Endothelial cell of umbilical vein (primary cell): ENCODE data around the gene MEIG1. TPM values are rescaled to one million over a fixed set of nuclear protein-coding genes. Genes with fewer than 3 reads are reported as not detected.
"Not testable (repeated sequence)": the region's sequence is repeated elsewhere in the genome, so short reads cannot be mapped to it uniquely, and the experiment has no call there.

ENCODE experiments used
- BruUV-seq: library from RNA; stranded (reverse); fragments of 400-500 nt; replicated peaks from 2 replicates; lab custom pipeline; 2021; lab: Mats Ljungman, UMichigan
- CTCF ChIA-PET: fragments of 300-600, 350-600 bp; sonication (Branson Sonifier 250); formaldehyde crosslinking; loops from one replicate; lab custom pipeline; 2021; ENCODE audit warnings: antibody characterized with exemption, inconsistent platforms; lab: Charles Lee
- POLR2A ChIA-PET: fragments of 300-600, 350-600 bp; sonication (Branson Sonifier 250); formaldehyde crosslinking; loops from one replicate; lab custom pipeline; 2021; ENCODE audit warnings: antibody characterized with exemption, inconsistent platforms; lab: Charles Lee
- DNase-seq: peaks from one replicate; pipeline ENCODE4 v3.0.0-alpha.2; 2011; ENCODE audit warnings: low read depth, low spot score
- FAIRE-seq: peaks from 2 replicates; lab custom pipeline; 2011; peaks lifted over from hg19 to GRCh38; lab: Jason Lieb, UNC
- H2AFZ ChIP-seq: 2 replicates; pipeline ENCODE4 v1.6.0; 2012; ENCODE audit warnings: low read depth, low read length, control low read depth, inconsistent platforms
- H3K27ac ChIP-seq: 2 replicates; pipeline ENCODE4 v1.5.1; 2011; ENCODE audit warnings: low read depth, mild to moderate bottlenecking, control low read depth, low read length, moderate library complexity; ENCODE audit not compliant: insufficient read depth
- H3K27me3 ChIP-seq, 2 experiments: 2 replicates each; pipeline versions ENCODE4 v1.6.0 to v1.6.1; 2011; ENCODE audit warnings: low read length in 2 of 2, mixed read lengths in 1 of 2; ENCODE audit not compliant: control insufficient read depth in 2 of 2, insufficient read depth in 2 of 2
- H3K36me3 ChIP-seq, 2 experiments: 2 replicates in 1 of 2; 3 replicates in 1 of 2; pipeline ENCODE4 v1.5.1; 2011; ENCODE audit warnings: low read length in 2 of 2, mild to moderate bottlenecking in 1 of 2, moderate library complexity in 1 of 2; ENCODE audit not compliant: control insufficient read depth in 2 of 2, insufficient read depth in 2 of 2; ENCODE audit errors: extremely low read depth in 1 of 2
- H3K4me1 ChIP-seq: 3 replicates; pipeline ENCODE4 v1.5.1; 2011; ENCODE audit warnings: mild to moderate bottlenecking, low read length; ENCODE audit not compliant: control insufficient read depth, insufficient read depth; ENCODE audit errors: extremely low read depth
- H3K4me2 ChIP-seq: 2 replicates; pipeline ENCODE4 v1.6.1; 2011; ENCODE audit warnings: low read length, control low read depth, mixed read lengths; ENCODE audit not compliant: insufficient read depth
- H3K4me3 ChIP-seq, 3 experiments: fragments of 200-600 bp in 1 of 3; sonication (generic), shearing (Covaris generic) in 1 of 3; replicated peaks in 1 of 3; 2 replicates each; pipeline ENCODE4 v1.5.1; 2011 to 2016; ENCODE audit warnings: control low read depth in 3 of 3, low read length in 3 of 3, mild to moderate bottlenecking in 2 of 3, inconsistent platforms in 1 of 3, low read depth in 1 of 3, moderate library complexity in 1 of 3; ENCODE audit not compliant: insufficient read depth in 1 of 3
- H3K79me2 ChIP-seq: 2 replicates; pipeline ENCODE4 v1.6.0; 2012; ENCODE audit warnings: low read length, inconsistent platforms; ENCODE audit not compliant: control insufficient read depth, insufficient read depth
- H3K9ac ChIP-seq: replicated peaks from 2 replicates; pipeline ENCODE3; 2011; ENCODE audit warnings: low read length, control low read depth; ENCODE audit not compliant: insufficient read depth; ENCODE audit errors: extremely low read depth
- H3K9me1 ChIP-seq: replicated peaks from 3 replicates; pipeline ENCODE4 v1.6.0; 2011; ENCODE audit warnings: mild to moderate bottlenecking, low read length; ENCODE audit not compliant: control insufficient read depth, insufficient read depth; ENCODE audit errors: extremely low read depth
- H3K9me3 ChIP-seq: replicated peaks from 2 replicates; pipeline ENCODE4 v1.5.1; 2012; ENCODE audit warnings: low read length, inconsistent platforms; ENCODE audit not compliant: control insufficient read depth, insufficient read depth
- H4K20me1 ChIP-seq: replicated peaks from 2 replicates; pipeline ENCODE3; 2011; ENCODE audit warnings: mild to moderate bottlenecking, low read length; ENCODE audit not compliant: control insufficient read depth, insufficient read depth; ENCODE audit errors: extremely low read depth
- EZH2 ChIP-seq: IDR thresholded peaks from 2 replicates; pipeline ENCODE4 v1.6.1; 2012; ENCODE audit warnings: borderline replicate concordance, low read depth, mild to moderate bottlenecking, moderate library complexity, low read length, inconsistent platforms; ENCODE audit not compliant: severe bottlenecking
- FOS ChIP-seq: IDR thresholded peaks from 2 replicates; pipeline ENCODE4 v1.6.1; 2011; ENCODE audit warnings: mild to moderate bottlenecking, low read length, moderate library complexity, borderline replicate concordance; ENCODE audit not compliant: insufficient read depth
- GATA2 ChIP-seq: IDR thresholded peaks from 2 replicates; pipeline ENCODE4 v1.7.0; 2011; ENCODE audit warnings: low read depth, mild to moderate bottlenecking, moderate library complexity, mixed read lengths, low read length; ENCODE audit not compliant: insufficient read length, insufficient read depth
- JUN ChIP-seq: IDR thresholded peaks from 2 replicates; pipeline ENCODE4 v1.6.1; 2011; ENCODE audit warnings: borderline replicate concordance, low read depth; ENCODE audit not compliant: insufficient read length, insufficient read depth
- MAX ChIP-seq: IDR thresholded peaks from 2 replicates; pipeline ENCODE4 v1.6.1; 2011; ENCODE audit not compliant: insufficient read depth, insufficient read length
- MYC ChIP-seq: IDR thresholded peaks from one replicate; pipeline ENCODE4 v1.6.1; 2011; ENCODE audit warnings: mild to moderate bottlenecking, low read depth, low read length
- POLR2A ChIP-seq: IDR thresholded peaks from 2 replicates; pipeline ENCODE4 v1.6.1; 2012; ENCODE audit warnings: low read depth, mild to moderate bottlenecking, control low read depth, low read length
- POLR2AphosphoS5 ChIP-seq: IDR thresholded peaks from 2 replicates; pipeline ENCODE4 v1.6.1; 2012; ENCODE audit warnings: low read depth, mild to moderate bottlenecking, control low read depth, low read length, moderate library complexity; ENCODE audit not compliant: insufficient read depth
- dilution Hi-C: fragments of 300-500 bp; cut with MboI; formaldehyde crosslinking; loops from one replicate; pipeline ENCODE4 v1.15.0; 2019; ENCODE audit warnings: low sequenced_read_pairs; ENCODE audit not compliant: extremely low pct_ligation_motif_present
- intact Hi-C: fragments of 100-400 bp; cut with micrococcal nuclease; formaldehyde crosslinking; loops from one replicate; pipeline ENCODE4 v1.10.0; 2022
- polyA plus RNA-seq, 4 experiments: library from polyadenylated mRNA; depleted of rRNA in 3 of 4; stranded (reverse) in 3 of 4; unstranded in 1 of 4; fragments of >200 nt; gene quantifications; 2 replicates each; pipeline versions ENCODE4 v1.2.1 to v1.2.3, GENCODE V29; 2011 to 2012; ENCODE audit warnings: missing spikeins in 1 of 4
- total RNA-seq: library from RNA; stranded (reverse); gene quantifications from 2 replicates; pipeline ENCODE4 v1.2.3, GENCODE V29; 2021
- TF ChIP-seq, protein P1 (sequence below), 2 donors: IDR thresholded peaks; 1 replicate in 1 of 2; 2 replicates in 1 of 2; pipeline ENCODE4 v1.5.1; 2011; ENCODE audit warnings: low read length in 2 of 2, mild to moderate bottlenecking in 2 of 2, moderate library complexity in 2 of 2, control low read depth in 1 of 2, inconsistent platforms in 1 of 2, low read depth in 1 of 2; ENCODE audit not compliant: insufficient read depth in 1 of 2; ENCODE audit errors: extremely low read depth in 1 of 2

MEIG1 gene
- total and polyA plus RNA-seq, 2 donors (not counting 3 experiments of a cell fraction or from before 2014, with no cell fraction given): 0.23 TPM; not detected in 1

DNA sequence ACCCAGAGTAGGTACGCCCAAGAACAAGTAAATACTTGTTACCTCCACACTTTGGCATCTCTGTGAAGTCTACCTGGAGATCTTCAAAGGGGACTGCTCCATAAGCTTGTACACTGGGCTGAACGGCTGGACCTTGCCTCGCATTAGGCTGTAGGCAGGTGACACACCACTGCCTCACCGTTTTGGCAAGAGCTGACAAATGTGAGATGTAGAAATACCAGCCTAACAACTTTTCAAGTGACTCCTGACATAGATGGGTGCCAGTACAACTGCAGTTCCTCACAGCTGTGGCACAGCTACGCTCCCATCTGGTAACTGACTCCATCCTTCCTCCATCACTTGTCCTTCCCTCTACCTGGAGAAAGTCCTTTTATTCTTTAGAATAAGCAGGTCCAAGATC, 54.3 kb downstream of the MEIG1 start:
- H3K4me2 ChIP-seq, H3K27me3 ChIP-seq, H3K9me1 ChIP-seq, H4K20me1 ChIP-seq, H3K9me3 ChIP-seq, H3K4me3 ChIP-seq, H2AFZ ChIP-seq, DNase-seq, FAIRE-seq, H3K36me3 ChIP-seq, H3K79me2 ChIP-seq, H3K9ac ChIP-seq, BruUV-seq, H3K27ac ChIP-seq, dilution Hi-C loops, POLR2A ChIA-PET, intact Hi-C loops, CTCF ChIA-PET, H3K4me1 ChIP-seq: not testable (repeated sequence)

DNA sequence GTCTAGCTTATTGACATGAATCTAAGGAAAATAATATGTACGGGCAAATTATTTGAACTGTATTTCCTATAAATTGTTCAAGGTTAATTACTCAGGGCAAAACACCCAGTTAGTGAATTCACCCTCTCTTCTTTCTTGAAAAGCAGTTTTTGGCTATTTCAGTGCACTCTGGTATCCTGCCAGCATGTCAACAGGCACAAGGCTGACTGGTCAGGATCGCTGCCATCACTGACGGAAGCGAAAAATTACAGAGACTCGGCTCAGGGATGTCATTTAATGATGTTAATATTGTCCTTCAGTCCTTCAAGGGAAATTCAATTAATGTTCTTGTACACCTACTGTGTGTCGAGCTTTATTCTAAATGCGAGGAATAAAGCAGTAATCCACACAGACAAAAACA, 56.3 kb downstream of the MEIG1 start:
- Histone ChIP-seq H3K9ac (no peak overlapping the region), H3K4me2 (no peak overlapping the region), H3K4me1 (no peaks in the 10 kb centered on the region), H3K27ac (no peak overlapping the region), H3K4me3 (no peak overlapping the region), H3K9me3 (no peaks in the 10 kb centered on the region), H3K79me2 (no peaks in the 10 kb centered on the region), H3K36me3 (no peaks in the 10 kb centered on the region), H4K20me1 (no peaks in the 10 kb centered on the region), H3K27me3 (no peaks in the 10 kb centered on the region), H3K9me1 (no peaks in the 10 kb centered on the region), H2AFZ (no peak overlapping the region)
- TF ChIP-seq POLR2AphosphoS5 (no peak), GATA2 (no peak), POLR2A (no peak), MAX (no peak), JUN (no peak), FOS (no peak), MYC (no peak), EZH2 (no peak)
- TF ChIP-seq, protein P1, sequence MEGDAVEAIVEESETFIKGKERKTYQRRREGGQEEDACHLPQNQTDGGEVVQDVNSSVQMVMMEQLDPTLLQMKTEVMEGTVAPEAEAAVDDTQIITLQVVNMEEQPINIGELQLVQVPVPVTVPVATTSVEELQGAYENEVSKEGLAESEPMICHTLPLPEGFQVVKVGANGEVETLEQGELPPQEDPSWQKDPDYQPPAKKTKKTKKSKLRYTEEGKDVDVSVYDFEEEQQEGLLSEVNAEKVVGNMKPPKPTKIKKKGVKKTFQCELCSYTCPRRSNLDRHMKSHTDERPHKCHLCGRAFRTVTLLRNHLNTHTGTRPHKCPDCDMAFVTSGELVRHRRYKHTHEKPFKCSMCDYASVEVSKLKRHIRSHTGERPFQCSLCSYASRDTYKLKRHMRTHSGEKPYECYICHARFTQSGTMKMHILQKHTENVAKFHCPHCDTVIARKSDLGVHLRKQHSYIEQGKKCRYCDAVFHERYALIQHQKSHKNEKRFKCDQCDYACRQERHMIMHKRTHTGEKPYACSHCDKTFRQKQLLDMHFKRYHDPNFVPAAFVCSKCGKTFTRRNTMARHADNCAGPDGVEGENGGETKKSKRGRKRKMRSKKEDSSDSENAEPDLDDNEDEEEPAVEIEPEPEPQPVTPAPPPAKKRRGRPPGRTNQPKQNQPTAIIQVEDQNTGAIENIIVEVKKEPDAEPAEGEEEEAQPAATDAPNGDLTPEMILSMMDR (IDR thresholded peaks at IDR 0.05; ENCODE audit: extremely low read depth in 1 of 2, insufficient read depth in 1 of 2, low read depth in 1 of 2, low read length in 2 of 2): no peak
- intact Hi-C loops: no loop called here
- dilution Hi-C loops: no loop called here
- BruUV-seq: no TSS peak
- FAIRE-seq (no peak), DNase-seq (no peak)
- POLR2A ChIA-PET: no interaction called here
- CTCF ChIA-PET: no interaction called here

GRCh38 chr10:15020966-15021365, 61.8 kb downstream of the MEIG1 start:
- H3K9me3 ChIP-seq, H4K20me1 ChIP-seq, CTCF ChIA-PET, BruUV-seq, H3K36me3 ChIP-seq, DNase-seq, H3K4me3 ChIP-seq, POLR2A ChIA-PET, H3K4me2 ChIP-seq, H2AFZ ChIP-seq, H3K79me2 ChIP-seq, H3K27ac ChIP-seq, intact Hi-C loops, H3K4me1 ChIP-seq, H3K9me1 ChIP-seq, H3K9ac ChIP-seq, H3K27me3 ChIP-seq, FAIRE-seq, dilution Hi-C loops: not testable (repeated sequence)
